ENCODE measurements around the gene GLRA3. TPM values are rescaled to one million over a fixed set of nuclear protein-coding genes. Genes with fewer than 3 reads are reported as not detected.
"Not testable (repeated sequence)": the region's sequence is repeated elsewhere in the genome, so short reads cannot be mapped to it uniquely, and the experiment has no call there.

The GLRA3 gene
- total RNA-seq, 1 donor from 2014 or later, result not detected

DNA sequence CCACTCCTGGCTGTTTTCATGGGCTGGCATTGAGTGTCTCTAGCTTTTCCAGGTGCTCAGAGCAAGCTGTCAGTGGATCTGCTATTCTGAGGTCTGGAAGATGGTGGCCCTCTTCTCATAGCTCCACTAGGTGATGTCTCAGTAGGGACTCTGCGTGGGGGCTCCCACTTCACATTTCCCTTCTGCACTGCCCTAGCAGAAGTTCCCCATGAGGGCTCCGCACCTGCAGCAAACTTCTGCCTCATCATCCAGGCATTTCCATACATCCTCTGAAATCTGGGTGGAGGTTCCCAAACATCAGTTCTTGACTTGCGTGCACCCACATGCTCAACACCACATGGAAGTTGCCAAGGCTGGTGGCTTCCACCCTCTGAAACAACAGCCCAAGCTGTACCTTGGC, 13.8 kb downstream of the GLRA3 start:
- no peaks in the 10 kb centered on the region for H3K27me3 ChIP-seq (ENCODE audit: control insufficient read depth in 3 of 3, insufficient read depth in 3 of 3, low read length in 3 of 3)
- H3K27ac ChIP-seq (ENCODE audit: low read depth, low read length), result no peak overlapping the region
- no peaks in the 10 kb centered on the region for H3K4me1 ChIP-seq (ENCODE audit: control insufficient read depth in 3 of 3, insufficient read depth in 3 of 3, low read length in 3 of 3)
- no peak overlapping the region for H3K9ac ChIP-seq (ENCODE audit: low read depth in 1 of 3, low read length in 3 of 3)
- no peaks in the 10 kb centered on the region for H3K36me3 ChIP-seq (ENCODE audit: control insufficient read depth in 3 of 3, insufficient read depth in 3 of 3, low read length in 3 of 3)
- H3K9me3 ChIP-seq (ENCODE audit: control insufficient read depth in 3 of 3, low read length in 3 of 3), result peaks cover 0 to 2% (median 0%) of the 10 kb centered on the region in 3 donors
- no peak overlapping the region for H3K4me3 ChIP-seq (ENCODE audit: low read length in 3 of 3)

DNA sequence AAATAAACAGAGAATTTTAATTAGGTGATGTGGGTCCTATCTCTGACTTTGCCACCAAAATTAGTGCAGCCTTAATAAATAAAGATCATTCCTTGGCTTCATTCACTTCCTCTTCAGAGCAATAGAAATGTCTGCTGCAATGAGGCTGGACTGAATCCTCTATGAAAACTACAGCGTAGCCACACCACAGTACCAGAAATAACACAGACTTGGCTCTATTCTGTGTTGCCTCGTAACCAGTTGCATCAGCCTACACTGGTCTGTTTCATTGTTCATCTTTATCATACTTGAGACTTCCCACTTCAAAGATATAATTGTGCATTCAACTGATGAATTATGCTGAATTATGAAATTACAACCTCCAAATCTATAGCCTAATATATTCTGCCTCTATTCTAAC, 15.8 kb downstream of the GLRA3 start:
- H3K9ac ChIP-seq (ENCODE audit: low read depth in 1 of 3, low read length in 3 of 3), result no peak overlapping the region
- H3K27ac ChIP-seq (ENCODE audit: low read depth, low read length), result no peak overlapping the region
- H3K4me3 ChIP-seq (ENCODE audit: low read length in 3 of 3), result no peak overlapping the region
- H3K27me3 ChIP-seq (ENCODE audit: control insufficient read depth in 3 of 3, insufficient read depth in 3 of 3, low read length in 3 of 3), result no peaks in the 10 kb centered on the region
- no peaks in the 10 kb centered on the region for H3K36me3 ChIP-seq (ENCODE audit: control insufficient read depth in 3 of 3, insufficient read depth in 3 of 3, low read length in 3 of 3)
- H3K9me3 ChIP-seq (ENCODE audit: control insufficient read depth in 3 of 3, low read length in 3 of 3), result peaks cover 0 to 2% (median 0%) of the 10 kb centered on the region in 3 donors
- no peaks in the 10 kb centered on the region for H3K4me1 ChIP-seq (ENCODE audit: control insufficient read depth in 3 of 3, insufficient read depth in 3 of 3, low read length in 3 of 3)

DNA sequence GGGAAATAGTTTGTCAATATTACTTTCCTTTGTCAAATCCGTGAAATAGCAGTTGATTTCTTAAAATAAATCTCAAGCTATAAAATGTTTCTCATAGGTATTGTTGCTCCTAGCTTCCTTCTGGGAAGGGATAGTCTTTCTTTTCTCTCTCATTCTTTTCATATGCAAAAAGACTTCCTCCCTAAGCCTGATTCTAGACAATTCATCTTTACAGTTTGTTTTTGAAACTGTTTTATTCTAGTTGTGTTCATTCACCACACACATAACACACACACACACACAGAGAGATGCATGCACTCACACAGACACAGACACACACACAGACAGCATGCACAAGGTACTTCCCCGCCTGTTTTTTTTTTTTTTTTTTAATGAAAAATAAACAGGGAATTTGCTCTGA, 18.2 kb downstream of the GLRA3 start:
- no peak overlapping the region for H3K27ac ChIP-seq (ENCODE audit: low read depth, low read length)
- no peaks in the 10 kb centered on the region for H3K4me1 ChIP-seq (ENCODE audit: control insufficient read depth in 3 of 3, insufficient read depth in 3 of 3, low read length in 3 of 3)
- H3K9me3 ChIP-seq (ENCODE audit: control insufficient read depth in 3 of 3, low read length in 3 of 3), result peaks cover 0 to 2% (median 0%) of the 10 kb centered on the region in 3 donors
- H3K27me3 ChIP-seq (ENCODE audit: control insufficient read depth in 3 of 3, insufficient read depth in 3 of 3, low read length in 3 of 3), result no peaks in the 10 kb centered on the region
- no peak overlapping the region for H3K9ac ChIP-seq (ENCODE audit: low read depth in 1 of 3, low read length in 3 of 3)
- H3K4me3 ChIP-seq (ENCODE audit: low read length in 3 of 3), result no peak overlapping the region
- no peaks in the 10 kb centered on the region for H3K36me3 ChIP-seq (ENCODE audit: control insufficient read depth in 3 of 3, insufficient read depth in 3 of 3, low read length in 3 of 3)

DNA sequence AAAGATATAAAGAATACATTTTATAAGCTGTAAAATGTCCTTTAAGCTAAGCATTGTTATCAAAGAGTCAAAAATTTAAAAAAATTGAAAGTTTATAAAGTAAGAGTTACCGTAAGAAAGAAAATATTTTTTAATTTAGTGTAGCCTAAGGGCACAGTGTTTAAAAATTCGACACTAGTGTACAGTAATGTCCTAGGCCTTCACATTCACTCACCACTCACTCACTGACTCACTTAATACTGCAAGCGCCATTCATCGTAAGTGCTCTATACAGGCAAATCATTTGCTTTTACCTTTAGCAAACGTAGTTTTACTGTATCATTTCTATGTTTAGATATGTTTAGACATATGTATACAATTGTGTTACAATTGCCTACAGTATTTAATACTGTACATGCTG, 20.2 kb downstream of the GLRA3 start:
- no peaks in the 10 kb centered on the region for H3K9me3 ChIP-seq (ENCODE audit: control insufficient read depth in 3 of 3, low read length in 3 of 3)

DNA sequence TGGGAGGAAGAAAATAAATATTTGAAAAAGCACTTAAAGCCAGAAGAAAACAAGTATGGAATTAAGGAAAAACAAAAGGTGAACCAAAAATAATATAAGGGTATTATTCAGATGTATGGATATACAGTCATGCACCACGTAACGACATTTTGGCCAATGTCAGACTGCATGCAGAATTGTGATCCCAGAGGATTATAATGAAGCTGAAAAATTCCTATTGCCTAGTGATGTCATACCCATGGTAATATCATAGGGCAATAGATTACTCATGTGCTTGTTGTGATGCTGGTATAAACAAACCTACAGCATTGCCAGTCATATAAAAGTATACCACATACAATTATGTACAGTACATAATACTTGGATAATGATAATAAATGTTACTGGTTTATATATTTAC, 20.9 kb downstream of the GLRA3 start:
- Histone ChIP-seq H3K36me3 (ENCODE audit: control insufficient read depth in 3 of 3, insufficient read depth in 3 of 3, low read length in 3 of 3) (no peaks in the 10 kb centered on the region), H3K27me3 (ENCODE audit: control insufficient read depth in 3 of 3, insufficient read depth in 3 of 3, low read length in 3 of 3) (no peaks in the 10 kb centered on the region), H3K4me3 (ENCODE audit: low read length in 3 of 3) (no peak overlapping the region), H3K9me3 (ENCODE audit: control insufficient read depth in 3 of 3, low read length in 3 of 3) (no peaks in the 10 kb centered on the region), H3K4me1 (ENCODE audit: control insufficient read depth in 3 of 3, insufficient read depth in 3 of 3, low read length in 3 of 3) (no peaks in the 10 kb centered on the region), H3K9ac (ENCODE audit: low read depth in 1 of 3, low read length in 3 of 3) (no peak overlapping the region), H3K27ac (ENCODE audit: low read depth, low read length) (no peak overlapping the region)

More for the DNA sequence above, 20.2 kb downstream of the GLRA3 start:
- no peaks in the 10 kb centered on the region for H3K27me3 ChIP-seq (ENCODE audit: control insufficient read depth in 3 of 3, insufficient read depth in 3 of 3, low read length in 3 of 3)
- no peaks in the 10 kb centered on the region for H3K4me1 ChIP-seq (ENCODE audit: control insufficient read depth in 3 of 3, insufficient read depth in 3 of 3, low read length in 3 of 3)
- H3K9ac ChIP-seq (ENCODE audit: low read depth in 1 of 3, low read length in 3 of 3), result no peak overlapping the region
- no peak overlapping the region for H3K4me3 ChIP-seq (ENCODE audit: low read length in 3 of 3)
- H3K36me3 ChIP-seq (ENCODE audit: control insufficient read depth in 3 of 3, insufficient read depth in 3 of 3, low read length in 3 of 3), result no peaks in the 10 kb centered on the region
- H3K27ac ChIP-seq (ENCODE audit: low read depth, low read length), result no peak overlapping the region

DNA sequence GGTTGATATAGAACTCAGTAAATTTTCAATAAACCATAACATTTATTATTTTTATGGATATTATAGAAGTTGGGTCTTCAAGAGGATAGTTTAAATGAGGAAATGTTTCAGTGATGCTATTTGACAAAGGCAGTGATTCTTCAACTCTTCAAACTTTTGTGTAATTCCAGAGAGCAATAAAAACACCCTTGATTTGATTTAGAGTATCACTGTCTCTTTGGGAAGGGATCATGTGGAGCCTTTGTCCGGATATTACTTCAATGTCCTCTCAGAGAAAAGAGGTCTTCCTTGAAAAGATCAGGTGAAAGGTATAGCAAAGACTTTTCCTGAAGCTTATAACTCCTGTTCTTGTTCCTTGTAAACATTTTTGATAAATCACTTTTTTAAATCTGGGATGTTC, 23.3 kb downstream of the GLRA3 start:
- no peaks in the 10 kb centered on the region for H3K27me3 ChIP-seq (ENCODE audit: control insufficient read depth in 3 of 3, insufficient read depth in 3 of 3, low read length in 3 of 3)
- no peak overlapping the region for H3K9ac ChIP-seq (ENCODE audit: low read depth in 1 of 3, low read length in 3 of 3)
- no peak overlapping the region for H3K4me3 ChIP-seq (ENCODE audit: low read length in 3 of 3)

DNA sequence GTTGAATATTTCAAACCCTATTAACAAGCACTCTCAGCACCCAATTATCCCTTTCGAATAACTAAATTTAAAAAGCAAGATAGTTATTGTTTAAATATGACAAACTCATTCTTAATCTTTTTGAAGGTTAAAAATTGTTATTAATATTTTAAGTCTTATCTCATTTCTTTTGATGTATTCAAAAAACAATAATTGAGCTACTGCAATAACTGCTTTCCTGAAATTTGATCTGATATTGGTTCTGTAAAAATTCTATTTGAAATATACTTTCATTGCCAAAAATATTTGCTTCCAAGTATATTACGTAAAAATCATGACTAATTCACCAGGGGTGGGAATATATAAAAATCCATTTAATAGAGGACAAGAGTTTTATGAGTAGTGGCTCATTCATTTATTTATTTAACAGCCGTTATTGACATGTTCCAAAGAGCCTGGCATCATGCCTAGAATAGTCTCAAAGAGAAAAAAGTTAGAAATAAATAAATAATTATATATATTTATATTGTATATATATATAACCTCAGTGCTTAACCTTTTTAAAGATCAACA, 34.4 kb downstream of the GLRA3 start:
- Histone ChIP-seq H3K4me3 (ENCODE audit: low read length in 3 of 3) (no peak overlapping the region), H3K36me3 (ENCODE audit: control insufficient read depth in 3 of 3, insufficient read depth in 3 of 3, low read length in 3 of 3) (no peaks in the 10 kb centered on the region), H3K4me1 (ENCODE audit: control insufficient read depth in 3 of 3, insufficient read depth in 3 of 3, low read length in 3 of 3) (no peaks in the 10 kb centered on the region), H3K27me3 (ENCODE audit: control insufficient read depth in 3 of 3, insufficient read depth in 3 of 3, low read length in 3 of 3) (no peaks in the 10 kb centered on the region), H3K27ac (ENCODE audit: low read depth, low read length) (no peak overlapping the region), H3K9me3 (ENCODE audit: control insufficient read depth in 3 of 3, low read length in 3 of 3) (peaks cover 0 to 2% (median 0%) of the 10 kb centered on the region in 3 donors), H3K9ac (ENCODE audit: low read depth in 1 of 3, low read length in 3 of 3) (no peak overlapping the region)

More for the DNA sequence above, 23.3 kb downstream of the GLRA3 start:
- Histone ChIP-seq H3K27ac (ENCODE audit: low read depth, low read length) (no peak overlapping the region), H3K36me3 (ENCODE audit: control insufficient read depth in 3 of 3, insufficient read depth in 3 of 3, low read length in 3 of 3) (no peaks in the 10 kb centered on the region), H3K9me3 (ENCODE audit: control insufficient read depth in 3 of 3, low read length in 3 of 3) (peaks cover 0 to 3% (median 0%) of the 10 kb centered on the region in 3 donors), H3K4me1 (ENCODE audit: control insufficient read depth in 3 of 3, insufficient read depth in 3 of 3, low read length in 3 of 3) (no peaks in the 10 kb centered on the region)

DNA sequence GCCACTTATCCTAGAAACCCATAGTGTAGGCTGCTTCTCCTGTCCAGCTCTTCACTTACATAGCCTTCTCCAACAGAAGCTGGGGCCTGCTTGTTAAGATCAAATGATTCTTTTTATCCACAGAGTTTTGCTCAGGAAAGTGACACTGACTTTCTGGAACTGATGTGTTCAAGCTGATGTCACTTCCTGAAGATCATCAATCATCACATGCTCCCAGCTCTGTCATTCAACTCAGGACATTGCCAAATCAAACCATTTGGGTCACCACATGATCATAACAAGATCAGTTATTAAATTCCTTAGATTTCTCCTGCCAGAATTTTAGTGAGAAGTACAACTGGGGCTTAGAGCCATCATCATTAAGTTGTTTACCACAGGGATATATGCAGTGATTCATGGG, 39.4 kb downstream of the GLRA3 start:
- Histone ChIP-seq H3K9me3 (ENCODE audit: control insufficient read depth in 3 of 3, low read length in 3 of 3) (peaks cover 0 to 2% (median 0%) of the 10 kb centered on the region in 3 donors), H3K4me1 (ENCODE audit: control insufficient read depth in 3 of 3, insufficient read depth in 3 of 3, low read length in 3 of 3) (no peaks in the 10 kb centered on the region), H3K36me3 (ENCODE audit: control insufficient read depth in 3 of 3, insufficient read depth in 3 of 3, low read length in 3 of 3) (no peaks in the 10 kb centered on the region), H3K27ac (ENCODE audit: low read depth, low read length) (no peak overlapping the region), H3K9ac (ENCODE audit: low read depth in 1 of 3, low read length in 3 of 3) (no peak overlapping the region), H3K27me3 (ENCODE audit: control insufficient read depth in 3 of 3, insufficient read depth in 3 of 3, low read length in 3 of 3) (no peaks in the 10 kb centered on the region), H3K4me3 (ENCODE audit: low read length in 3 of 3) (no peak overlapping the region)

DNA sequence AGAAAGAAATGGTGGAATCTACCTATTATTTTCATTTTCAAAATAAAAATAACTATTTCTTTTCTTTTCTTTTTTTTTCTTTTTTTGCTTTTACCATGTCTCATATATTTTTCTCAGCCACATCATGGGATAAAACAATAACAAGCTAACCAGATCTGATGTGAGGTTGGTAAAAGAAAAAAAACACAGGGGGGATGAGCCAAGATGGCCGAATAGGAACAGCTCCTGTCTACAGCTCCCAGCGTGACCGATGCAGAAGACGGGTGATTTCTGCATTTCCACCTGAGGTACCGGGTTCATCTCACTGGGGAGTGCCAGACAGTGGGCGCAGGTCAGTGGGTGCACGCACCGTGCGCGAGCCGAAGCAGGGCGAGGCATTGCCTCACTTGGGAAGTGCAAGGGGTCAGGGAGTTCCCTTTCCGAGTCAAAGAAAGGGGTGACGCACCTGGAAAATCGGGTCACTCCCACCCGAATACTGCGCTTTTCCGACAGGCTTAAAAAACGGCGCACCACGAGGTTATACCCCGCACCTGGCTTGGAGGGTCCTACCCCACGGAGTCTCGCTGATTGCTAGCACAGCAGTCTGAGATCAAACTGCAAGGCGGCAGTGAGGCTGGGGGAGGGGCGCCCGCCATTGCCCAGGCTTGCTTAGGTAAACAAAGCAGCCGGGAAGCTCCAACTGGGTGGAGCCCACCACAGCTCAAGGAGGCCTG, 50.6 kb downstream of the GLRA3 start:
- not testable (repeated sequence) for H3K4me3 ChIP-seq (ENCODE audit: low read length in 3 of 3); H3K27ac ChIP-seq (ENCODE audit: low read depth, low read length); H3K9ac ChIP-seq (ENCODE audit: low read depth in 1 of 3, low read length in 3 of 3); H3K27me3 ChIP-seq (ENCODE audit: control insufficient read depth in 3 of 3, insufficient read depth in 3 of 3, low read length in 3 of 3); H3K36me3 ChIP-seq (ENCODE audit: control insufficient read depth in 3 of 3, insufficient read depth in 3 of 3, low read length in 3 of 3); H3K4me1 ChIP-seq (ENCODE audit: control insufficient read depth in 3 of 3, insufficient read depth in 3 of 3, low read length in 3 of 3); H3K9me3 ChIP-seq (ENCODE audit: control insufficient read depth in 3 of 3, low read length in 3 of 3)

DNA sequence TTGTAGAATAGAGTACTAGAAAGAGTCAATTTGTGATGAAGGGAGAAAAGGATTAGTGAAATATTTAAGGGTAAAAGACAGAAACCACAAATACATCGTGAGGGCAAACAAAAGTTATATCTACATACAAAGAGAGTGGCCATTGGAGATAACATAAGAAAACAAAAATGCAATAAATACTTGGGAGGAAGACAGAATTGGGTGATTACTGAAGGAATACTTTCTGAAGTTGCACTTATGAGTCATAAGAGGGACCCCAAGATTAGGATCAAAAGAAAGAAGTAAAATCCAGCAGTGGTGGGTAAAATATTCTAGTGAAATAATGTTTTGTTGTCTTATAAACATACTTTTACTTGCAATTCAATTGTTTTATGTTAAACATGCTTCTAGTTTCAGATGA, 53.7 kb downstream of the GLRA3 start:
- no peaks in the 10 kb centered on the region for H3K36me3 ChIP-seq (ENCODE audit: control insufficient read depth in 3 of 3, insufficient read depth in 3 of 3, low read length in 3 of 3)
- no peaks in the 10 kb centered on the region for H3K27me3 ChIP-seq (ENCODE audit: control insufficient read depth in 3 of 3, insufficient read depth in 3 of 3, low read length in 3 of 3)
- no peak overlapping the region for H3K4me3 ChIP-seq (ENCODE audit: low read length in 3 of 3)
- no peak overlapping the region for H3K27ac ChIP-seq (ENCODE audit: low read depth, low read length)
- no peaks in the 10 kb centered on the region for H3K4me1 ChIP-seq (ENCODE audit: control insufficient read depth in 3 of 3, insufficient read depth in 3 of 3, low read length in 3 of 3)
- H3K9me3 ChIP-seq (ENCODE audit: control insufficient read depth in 3 of 3, low read length in 3 of 3), result no peaks in the 10 kb centered on the region
- H3K9ac ChIP-seq (ENCODE audit: low read depth in 1 of 3, low read length in 3 of 3), result no peak overlapping the region
